NCI-H187 treated with DMSO at 0.1 percent for 48 hours (cell line): ENCODE results near the gene DCTPP1.

ENCODE experiments used
- DNase-seq: peaks from one replicate; lab custom pipeline; 2025; lab: John Stamatoyannopoulos, UW

Gene DCTPP1

GRCh38 chr16:30381291-30382041, 48.4 kb downstream of the DCTPP1 start:
- no peak for DNase-seq

- DNase-seq: no peak
Observed at GRCh38 chr16:30380803-30381208, 49.0 kb downstream of the DCTPP1 start.

- no peak for DNase-seq
Observed at GRCh38 chr16:30380072-30380802, 49.6 kb downstream of the DCTPP1 start.

- DNase-seq: no peak
Observed at GRCh38 chr16:30379158-30379783, 50.6 kb downstream of the DCTPP1 start.

- peak; percentile 48 for DNase-seq
Observed at GRCh38 chr16:30378236-30379157, 51.3 kb downstream of the DCTPP1 start.

GRCh38 chr16:30377812-30378235, 52.0 kb downstream of the DCTPP1 start:
- peak; percentile 42 for DNase-seq

- no peak for DNase-seq
Observed at GRCh38 chr16:30377050-30377811, 52.6 kb downstream of the DCTPP1 start.

- no peak for DNase-seq
Observed at GRCh38 chr16:30376461-30376902, 53.3 kb downstream of the DCTPP1 start.

- no peak for DNase-seq
Observed at GRCh38 chr16:30375864-30376263, 54.0 kb downstream of the DCTPP1 start.

- no peak for DNase-seq
Observed at GRCh38 chr16:30374538-30374937, 55.3 kb downstream of the DCTPP1 start, which contains the start of gene MYL11. MYL11 (plus strand) TSS chr16:30374802; CDS start chr16:30374858, 56 bp downstream.
